GM18907 (cell line): ENCODE results near the gene RPS6KC1.
A peak's percentile ranks its signal among the peaks of the same experiment; 100 is the strongest.
"Not testable (repeated sequence)": the region's sequence is repeated elsewhere in the genome, so short reads cannot be mapped to it uniquely, and the experiment has no call there.

Source experiments
- ATAC-seq: cut with Tn5 transposase; IDR thresholded peaks from one replicate; pipeline ENCODE4 v1.9.1; 2021; ENCODE audit warnings: mild to moderate bottlenecking, moderate library complexity; ENCODE audit not compliant: unreplicated experiment

Gene RPS6KC1

DNA sequence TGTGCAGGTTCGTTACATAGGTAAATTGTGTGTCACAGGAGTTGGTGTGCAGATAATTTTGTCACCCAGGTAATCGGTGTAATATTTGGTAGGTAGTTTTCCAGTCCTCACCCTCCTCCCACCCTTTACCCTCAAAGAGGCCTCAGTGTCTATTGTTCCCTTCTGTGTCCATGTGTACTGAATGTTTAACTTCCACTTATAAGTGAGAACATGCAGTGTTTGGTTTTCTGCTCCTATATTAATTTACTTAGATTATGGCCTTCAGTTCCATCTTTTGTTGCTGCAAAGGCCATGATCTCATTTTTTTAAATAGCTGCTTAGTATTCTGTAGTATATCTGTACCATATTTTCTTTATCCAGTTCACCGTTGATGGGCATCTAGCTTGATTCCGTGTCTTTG is 87.3 kb downstream of the RPS6KC1 start:
- ATAC-seq = no peak

DNA sequence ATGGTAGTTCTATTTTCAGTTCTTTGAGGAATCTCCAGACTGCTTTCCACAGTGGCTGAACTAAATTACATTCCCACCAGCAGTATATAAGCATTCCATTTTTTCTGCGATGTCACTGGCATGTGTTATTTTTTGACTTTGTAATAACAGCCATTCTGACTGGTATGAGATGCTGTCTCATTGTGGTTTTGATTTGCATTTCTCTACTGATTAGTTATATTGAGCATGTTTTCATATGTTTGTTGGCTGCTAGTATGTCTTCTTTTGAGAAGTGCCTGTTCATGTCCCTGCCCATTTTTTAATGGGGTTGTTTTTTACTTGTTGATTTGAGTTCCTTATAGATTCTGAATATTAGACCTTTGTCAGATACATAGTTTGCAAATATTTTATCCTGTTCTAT is 87.9 kb downstream of the RPS6KC1 start:
- ATAC-seq = no peak

GRCh38 chr1:213148905-213149304 is 97.9 kb downstream of the RPS6KC1 start:
- ATAC-seq = no peak

DNA sequence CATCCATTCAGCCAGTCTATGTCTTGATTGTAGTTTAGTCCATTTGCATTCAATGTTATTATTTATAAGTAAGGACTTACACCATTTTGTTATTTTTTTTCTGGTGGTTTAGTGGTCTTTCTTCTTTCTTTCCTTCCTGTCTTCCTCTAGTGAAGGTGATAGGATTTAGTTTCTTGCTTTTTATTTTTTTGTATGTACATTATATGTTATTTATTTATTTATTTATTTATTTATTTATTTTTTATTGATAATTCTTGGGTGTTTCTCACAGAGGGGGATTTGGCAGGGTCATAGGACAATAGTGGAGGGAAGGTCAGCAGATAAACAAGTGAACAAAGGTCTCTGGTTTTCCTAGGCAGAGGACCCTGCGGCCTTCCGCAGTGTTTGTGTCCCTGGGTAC is 99.0 kb downstream of the RPS6KC1 start:
- not testable (repeated sequence) for ATAC-seq

DNA sequence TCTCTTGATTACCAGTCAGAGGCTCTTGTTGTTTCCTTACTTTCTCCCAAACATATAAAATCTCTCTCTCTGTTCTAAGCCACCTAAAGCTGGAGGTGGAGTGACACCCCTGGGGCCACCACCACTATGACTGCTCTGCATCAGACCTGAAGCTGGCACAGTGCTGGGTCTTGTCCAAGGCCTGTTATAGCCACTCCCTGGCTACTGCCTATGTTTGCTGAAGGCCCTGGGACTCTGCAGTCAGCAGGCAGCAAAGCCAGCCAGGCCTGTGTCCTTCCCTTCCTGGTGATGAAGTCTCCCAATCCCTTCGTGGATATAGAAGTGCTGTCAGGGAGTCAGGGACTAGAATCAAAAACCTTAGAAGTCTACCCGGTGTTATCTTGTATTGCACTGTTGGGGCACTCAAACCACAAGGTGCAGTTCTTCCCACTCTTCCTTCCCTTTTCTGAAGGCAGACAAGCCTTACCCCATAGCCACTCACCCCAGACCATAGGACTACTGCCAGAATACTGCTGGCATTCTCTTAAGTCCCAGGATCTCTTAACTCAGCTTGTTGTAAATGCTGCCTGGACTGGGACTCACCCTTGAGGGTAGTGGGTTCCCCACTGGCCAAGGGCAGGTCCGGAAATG is 103.1 kb downstream of the RPS6KC1 start:
- ATAC-seq = no peak

DNA sequence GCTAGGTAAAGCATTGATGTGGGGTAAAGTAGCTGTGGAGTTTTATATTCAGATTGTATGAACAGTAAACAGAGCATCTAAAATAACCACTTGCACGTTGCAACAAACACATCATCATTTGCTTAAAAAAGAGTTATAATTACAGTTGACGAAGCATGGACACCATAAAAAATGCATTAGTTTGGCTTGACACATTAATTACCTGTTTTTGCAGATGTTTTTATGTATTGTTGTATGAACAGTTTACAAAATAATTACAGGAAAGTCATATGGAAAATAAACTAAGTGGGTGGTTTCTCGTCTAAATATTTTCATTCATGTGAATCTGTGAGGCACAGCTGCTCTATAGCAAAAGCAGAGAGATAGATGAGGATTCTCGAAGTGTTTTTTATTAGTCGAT is 108.3 kb downstream of the RPS6KC1 start:
- no peak for ATAC-seq

DNA sequence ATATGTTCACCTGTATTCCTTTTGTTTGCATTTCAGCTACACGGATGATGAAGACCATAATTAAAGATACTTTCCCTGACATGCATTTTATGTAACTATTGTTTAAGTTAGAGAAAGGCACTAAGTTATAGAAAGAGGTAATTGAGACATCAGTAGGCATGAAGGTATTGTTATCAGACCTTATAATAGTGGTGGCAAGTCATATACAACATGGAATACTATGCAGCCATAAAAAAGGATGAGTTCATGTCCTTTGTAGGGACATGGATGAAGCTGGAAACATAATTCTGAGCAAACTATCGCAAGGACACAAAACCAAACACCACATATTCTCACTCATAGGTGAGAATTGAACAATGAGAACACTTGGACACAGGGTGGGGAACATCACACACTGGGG is 109.4 kb downstream of the RPS6KC1 start:
- ATAC-seq = not testable (repeated sequence)

DNA sequence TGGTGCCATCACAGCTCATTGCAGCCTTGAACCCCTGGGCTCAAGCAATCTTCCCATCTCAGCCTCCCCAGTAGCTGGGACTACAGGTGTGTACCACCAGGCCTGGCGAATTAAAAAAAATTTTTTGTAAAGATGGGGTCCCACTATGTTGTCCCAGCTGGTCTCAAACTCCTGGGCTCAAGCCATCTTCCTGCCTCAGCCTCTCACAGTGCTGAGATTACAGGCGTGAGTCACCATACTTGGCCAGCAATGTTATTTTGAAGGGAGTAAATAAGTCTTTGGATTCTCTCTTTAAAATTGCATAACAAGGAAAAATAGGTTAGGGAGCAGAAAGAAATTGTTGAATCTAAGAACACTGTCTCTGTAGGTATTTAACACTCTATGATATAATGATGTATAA is 111.3 kb downstream of the RPS6KC1 start:
- no peak for ATAC-seq

DNA sequence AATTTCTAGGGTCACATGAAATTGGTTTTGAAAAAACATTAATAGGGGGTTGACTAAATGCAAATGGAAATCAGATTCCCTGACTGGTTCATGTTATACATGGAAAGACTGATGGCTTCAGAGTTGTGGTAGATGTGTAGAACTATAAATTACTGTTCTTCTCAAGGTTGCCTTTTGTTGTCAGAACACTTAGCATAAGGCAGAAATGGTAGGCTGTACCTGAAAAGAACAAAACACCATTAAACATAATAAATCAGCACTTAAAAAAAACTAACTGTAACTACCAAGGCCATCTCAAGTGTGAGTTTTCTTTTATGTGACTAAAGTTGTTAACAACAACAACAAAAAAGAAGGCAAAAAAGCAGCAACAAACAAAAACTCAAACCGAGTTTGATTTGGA is 111.8 kb downstream of the RPS6KC1 start:
- no peak for ATAC-seq

DNA sequence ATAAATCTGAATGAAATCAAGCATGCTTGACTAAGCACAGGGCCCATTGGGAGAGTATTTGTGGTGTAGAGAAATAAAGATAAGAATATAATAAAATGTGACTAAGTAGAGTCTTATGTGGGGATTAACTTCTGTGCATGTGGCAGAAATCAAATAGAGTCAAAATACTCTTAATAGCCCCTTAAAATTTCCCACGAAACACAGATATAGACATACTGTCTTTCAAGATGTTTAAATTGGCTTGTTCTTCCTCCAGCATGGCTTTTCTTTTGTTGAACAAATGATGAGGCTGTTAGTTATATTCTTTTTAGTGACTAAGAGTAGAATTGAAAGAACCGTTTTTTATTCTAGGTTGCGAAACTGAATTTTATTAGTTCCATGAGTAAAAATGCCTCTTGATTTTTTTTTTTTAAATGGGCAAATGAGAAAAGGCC is 112.3 kb downstream of the RPS6KC1 start:
- ATAC-seq = no peak

- no peak for ATAC-seq
Measured at GRCh38 chr1:213164561-213164960, 113.5 kb downstream of the RPS6KC1 start.

- ATAC-seq = no peak
Measured at GRCh38 chr1:213166852-213167251, 115.8 kb downstream of the RPS6KC1 start.

- ATAC-seq = no peak
Measured at GRCh38 chr1:213171711-213172110, 120.7 kb downstream of the RPS6KC1 start.

DNA sequence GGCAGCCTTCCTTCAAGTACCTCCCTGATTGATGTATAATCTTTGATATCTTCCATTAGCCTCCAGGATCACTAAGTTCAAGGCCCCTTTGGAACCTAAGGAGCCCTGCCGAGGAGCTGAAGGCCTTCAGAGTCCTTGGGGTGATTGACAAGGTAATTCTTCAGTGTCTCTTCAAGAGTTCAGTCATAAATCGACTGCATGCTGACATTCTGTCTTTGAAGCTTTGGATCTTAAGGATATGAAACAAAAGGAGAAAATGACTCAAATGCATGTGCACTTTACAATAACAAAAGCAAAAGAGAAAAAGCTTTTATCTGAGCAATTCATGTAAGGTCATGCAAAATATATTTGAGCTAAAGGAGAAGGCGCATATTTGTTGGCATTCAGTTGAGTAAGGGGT is 125.3 kb downstream of the RPS6KC1 start:
- ATAC-seq = no peak

DNA sequence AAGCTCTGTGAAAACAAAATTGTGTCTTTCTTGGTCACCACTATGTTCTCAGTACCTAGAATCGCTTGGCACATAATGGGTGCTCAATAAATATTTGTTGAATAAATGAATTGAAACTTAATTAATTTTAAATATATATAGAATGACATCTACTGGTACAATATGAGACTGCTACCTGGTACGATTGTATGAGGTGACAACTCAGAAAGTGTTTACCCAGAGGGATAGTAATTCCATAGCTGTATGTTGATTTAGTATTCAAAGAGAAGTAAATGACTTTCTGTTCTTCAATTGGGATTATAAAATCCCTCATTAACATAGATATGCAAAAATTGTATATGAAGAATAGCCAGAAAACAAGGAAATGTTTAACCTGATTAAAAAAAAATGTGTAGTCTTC is 128.7 kb downstream of the RPS6KC1 start:
- ATAC-seq = no peak

GRCh38 chr1:213180833-213181232 is 129.8 kb downstream of the RPS6KC1 start:
- no peak for ATAC-seq

- peak; percentile 54 for ATAC-seq
Measured at GRCh38 chr1:213183036-213183672, 132.1 kb downstream of the RPS6KC1 start.

- ATAC-seq = no peak
Measured at GRCh38 chr1:213186168-213186567, 135.1 kb downstream of the RPS6KC1 start.

DNA sequence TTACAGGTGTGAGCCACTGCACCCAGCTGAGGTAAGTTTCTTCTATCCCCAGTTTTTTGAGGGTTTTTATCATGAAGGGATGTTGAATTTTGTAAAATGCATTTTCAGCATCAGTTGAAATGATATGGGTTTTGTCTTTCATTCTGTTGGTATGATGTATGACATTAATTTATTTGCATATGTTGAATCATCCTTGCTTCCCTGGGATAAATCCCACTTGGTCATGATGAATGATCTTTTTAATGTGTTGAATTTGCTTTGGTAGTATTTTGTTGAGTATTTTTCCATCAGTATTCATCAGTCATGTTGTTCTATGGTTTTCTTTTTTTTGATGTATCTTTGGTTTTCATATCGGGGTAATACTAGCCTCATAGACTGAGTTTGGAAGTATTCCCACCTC is 141.0 kb downstream of the RPS6KC1 start:
- ATAC-seq = no peak

- ATAC-seq = no peak
Measured at GRCh38 chr1:213194383-213194782, 143.3 kb downstream of the RPS6KC1 start.

GRCh38 chr1:213194855-213195254 is 143.8 kb downstream of the RPS6KC1 start:
- ATAC-seq = no peak

GRCh38 chr1:213196328-213197054 is 145.4 kb downstream of the RPS6KC1 start:
- ATAC-seq = not testable (repeated sequence)
